Left ventricle myocardium inferior (tissue), 1 donor: Measurements from ENCODE around the gene FLRT2. TPM values are rescaled to one million over a fixed set of nuclear protein-coding genes. Genes with fewer than 3 reads are reported as not detected.

Source experiments
- DNase-seq: peaks from one replicate; pipeline ENCODE4 v3.0.0-alpha.2; 2020
- H3K27ac ChIP-seq: fragments of 200-600 bp; replicated peaks from 2 replicates; pipeline ENCODE4 v1.8.0; 2021
- H3K27me3 ChIP-seq: fragments of 200-600 bp; 2 replicates; pipeline ENCODE4 v1.8.0; 2021; ENCODE audit warnings: low read depth
- H3K36me3 ChIP-seq: fragments of 200-600 bp; 2 replicates; pipeline ENCODE4 v1.8.0; 2021
- H3K4me1 ChIP-seq: fragments of 200-600 bp; 2 replicates; pipeline ENCODE4 v1.8.0; 2021
- H3K4me3 ChIP-seq: fragments of 200-600 bp; 2 replicates; pipeline ENCODE4 v1.8.0; 2021; ENCODE audit warnings: mild to moderate bottlenecking, moderate library complexity
- H3K9me3 ChIP-seq: fragments of 200-600 bp; replicated peaks from 2 replicates; pipeline ENCODE4 v1.8.0; 2021
- CTCF ChIP-seq: fragments of 200-600 bp; IDR thresholded peaks from 2 replicates; pipeline ENCODE4 v1.8.0; 2021; ENCODE audit warnings: antibody characterized with exemption, mild to moderate bottlenecking, borderline replicate concordance
- intact Hi-C: fragments of 100-400 bp; cut with micrococcal nuclease; formaldehyde crosslinking; loops from one replicate; pipeline ENCODE4 v1.11.0; 2022
- total RNA-seq: library from RNA; stranded (reverse); fragmentation: NEBNext Ultra II Directional; extraction: Animal tissue kit (Norgen Biotek cat#: 25700); gene quantifications from one replicate; pipeline ENCODE4 v1.2.1, GENCODE V29; 2021
- donor health status: DM: no; HTN: yes; CAD: no; lungs with severe emphysema.

The FLRT2 gene
- total RNA-seq, 1 donor from 2014 or later, result 4.7 TPM

DNA sequence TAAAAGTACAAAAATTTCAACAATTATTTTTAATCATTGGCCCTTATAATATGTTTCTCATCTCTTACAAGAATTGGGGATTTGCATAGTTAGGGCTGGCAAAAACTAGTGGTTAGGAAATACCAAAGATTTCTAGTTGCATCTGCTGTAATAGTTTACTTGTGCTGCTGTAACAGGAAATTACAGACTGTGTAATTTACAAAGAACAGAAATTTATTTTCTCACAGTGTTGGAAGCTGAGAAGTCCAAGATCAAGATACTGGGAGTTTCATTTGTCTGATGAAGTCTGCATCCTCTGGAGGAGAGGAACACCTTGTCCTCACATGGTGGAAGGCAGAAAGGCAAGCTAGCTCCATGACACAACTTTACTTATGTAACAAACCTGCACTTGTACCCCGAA is 157.0 kb downstream of the FLRT2 start:
- DNase-seq, result no peak
- no peaks in the 10 kb centered on the region for H3K36me3 ChIP-seq
- no peaks in the 10 kb centered on the region for H3K27me3 ChIP-seq
- intact Hi-C loops, result no loop called here
- no peak overlapping the region for H3K4me3 ChIP-seq
- peak overlapping the region; percentile 58 for H3K27ac ChIP-seq
- TF ChIP-seq CTCF, result no peak
- H3K9me3 ChIP-seq, result peaks cover 3% of the 10 kb centered on the region
- no peaks in the 10 kb centered on the region for H3K4me1 ChIP-seq

- intact Hi-C loops, result no loop called here
- H3K27me3 ChIP-seq, result no peaks in the 10 kb centered on the region
- peaks cover 3% of the 10 kb centered on the region for H3K9me3 ChIP-seq
- H3K27ac ChIP-seq, result peak overlapping the region; percentile 58
- H3K36me3 ChIP-seq, result no peaks in the 10 kb centered on the region
- no peaks in the 10 kb centered on the region for H3K4me1 ChIP-seq
- no peak overlapping the region for H3K4me3 ChIP-seq
- no peak for TF ChIP-seq CTCF
- DNase-seq, result no peak
Measured at GRCh38 chr14:85687456-85687855, 157.5 kb downstream of the FLRT2 start.

DNA sequence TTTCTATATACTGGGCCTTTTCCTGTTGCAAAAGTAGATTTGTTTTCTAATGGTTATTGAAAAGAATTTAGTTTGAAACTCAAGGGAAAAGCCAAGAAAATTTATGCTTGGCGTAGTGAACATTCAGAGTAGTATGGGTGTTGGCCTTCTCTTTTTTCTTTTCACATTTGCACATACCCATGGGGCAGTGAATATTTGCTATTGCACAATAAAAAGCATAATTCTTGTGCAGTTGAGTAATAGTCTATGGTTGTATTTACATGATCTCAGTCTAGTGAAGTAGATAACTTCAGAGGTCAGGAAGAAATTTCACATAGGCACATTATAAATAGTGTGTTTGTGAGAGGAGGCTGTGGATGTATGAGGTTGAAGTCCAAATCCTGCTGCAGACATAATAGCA is 158.1 kb downstream of the FLRT2 start:
- TF ChIP-seq CTCF, result no peak
- no peak for DNase-seq
- H3K27ac ChIP-seq, result peak overlapping the region; percentile 58
- H3K27me3 ChIP-seq, result no peaks in the 10 kb centered on the region
- no peaks in the 10 kb centered on the region for H3K4me1 ChIP-seq
- H3K36me3 ChIP-seq, result no peaks in the 10 kb centered on the region
- no peak overlapping the region for H3K4me3 ChIP-seq
- H3K9me3 ChIP-seq, result peaks cover 3% of the 10 kb centered on the region
- intact Hi-C loops, result no loop called here

- Histone ChIP-seq H3K27me3 (no peaks in the 10 kb centered on the region), H3K27ac (no peak overlapping the region), H3K4me3 (no peak overlapping the region), H3K36me3 (no peaks in the 10 kb centered on the region), H3K9me3 (no peaks in the 10 kb centered on the region), H3K4me1 (no peaks in the 10 kb centered on the region)
- DNase-seq, result no peak
- intact Hi-C loops, result no loop called here
- no peak for TF ChIP-seq CTCF
Measured at GRCh38 chr14:85695300-85695699, 165.4 kb downstream of the FLRT2 start.

DNA sequence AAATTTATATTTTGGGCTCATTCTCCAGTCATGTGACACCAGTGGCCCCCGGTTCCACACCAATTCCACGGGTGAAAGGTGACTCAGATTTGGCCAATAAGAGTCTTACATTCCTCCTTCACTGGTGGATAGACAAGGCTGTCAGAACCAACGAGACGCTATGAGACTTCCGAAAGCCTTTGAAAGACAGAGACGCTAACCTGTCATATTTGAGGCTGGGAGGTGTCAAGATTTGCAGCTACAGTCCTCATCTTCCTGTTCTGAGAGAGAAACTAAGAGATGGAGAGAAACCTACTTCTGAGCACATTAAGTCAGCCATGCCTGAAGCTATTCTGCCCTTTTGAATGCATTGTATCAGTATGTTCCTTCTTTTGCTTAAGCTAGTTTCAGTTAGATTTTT is 171.2 kb downstream of the FLRT2 start:
- intact Hi-C loops, result no loop called here
- TF ChIP-seq CTCF, result no peak

GRCh38 chr14:85701763-85702162 is 171.8 kb downstream of the FLRT2 start:
- Histone ChIP-seq H3K36me3 (no peaks in the 10 kb centered on the region), H3K4me1 (no peaks in the 10 kb centered on the region), H3K4me3 (no peak overlapping the region), H3K27ac (no peak overlapping the region), H3K9me3 (no peaks in the 10 kb centered on the region), H3K27me3 (no peaks in the 10 kb centered on the region)
- no peak for TF ChIP-seq CTCF
- intact Hi-C loops, result no loop called here
- no peak for DNase-seq

More for the DNA sequence above, 171.2 kb downstream of the FLRT2 start:
- H3K4me3 ChIP-seq, result no peak overlapping the region
- H3K27me3 ChIP-seq, result no peaks in the 10 kb centered on the region
- DNase-seq, result no peak
- H3K27ac ChIP-seq, result no peak overlapping the region
- no peaks in the 10 kb centered on the region for H3K9me3 ChIP-seq
- H3K4me1 ChIP-seq, result no peaks in the 10 kb centered on the region
- H3K36me3 ChIP-seq, result no peaks in the 10 kb centered on the region
